Right atrium auricular region (tissue), 2 donors: Measurements from ENCODE around the gene CYP4F22. TPM values are rescaled to one million over a fixed set of nuclear protein-coding genes. Genes with fewer than 3 reads are reported as not detected.

ENCODE experiments used
- DNase-seq: peaks from one replicate; pipeline ENCODE4 v3.0.0-alpha.2; 2019; ENCODE audit warnings: low spot score
- H3K27ac ChIP-seq, 2 donors: fragments of 200-600 bp; sonication (generic); 1 replicate in 1 of 2; 2 replicates in 1 of 2; pipeline ENCODE4 v1.5.1; 2016 to 2019
- H3K27me3 ChIP-seq, 2 donors: fragments of 200-600 bp; sonication (generic); one replicate each; pipeline versions ENCODE4 v1.5.1 to v1.6.0; 2017 to 2019
- H3K36me3 ChIP-seq: fragments of 200-600 bp; sonication (generic); one replicate; pipeline ENCODE4 v1.5.1; 2016
- H3K4me1 ChIP-seq, 2 donors: fragments of 200-600 bp; sonication (generic); one replicate each; pipeline versions ENCODE4 v1.5.1 to v1.6.0; 2017 to 2019
- H3K4me3 ChIP-seq, 2 donors: fragments of 200-600 bp; sonication (generic); 1 replicate in 1 of 2; 2 replicates in 1 of 2; pipeline ENCODE4 v1.5.1; 2017 to 2019; ENCODE audit warnings: mild to moderate bottlenecking in 1 of 2, moderate library complexity in 1 of 2
- H3K9me3 ChIP-seq, 2 donors: fragments of 200-600 bp; sonication (generic); one replicate each; pipeline ENCODE4 v1.5.1; 2019
- total RNA-seq, 2 donors: library from RNA; depleted of rRNA; stranded (reverse); fragments of >200 nt; gene quantifications; one replicate each; pipeline ENCODE4 v1.1.0, GENCODE V29; 2016
- TF ChIP-seq, protein P1 (sequence below), 2 donors: fragments of 200-600 bp; sonication (generic); IDR thresholded peaks; one replicate each; pipeline ENCODE4 v1.5.1; 2019; ENCODE audit warnings: antibody characterized with exemption in 2 of 2

The CYP4F22 gene
- total RNA-seq, 2 donors from 2014 or later = not detected

DNA sequence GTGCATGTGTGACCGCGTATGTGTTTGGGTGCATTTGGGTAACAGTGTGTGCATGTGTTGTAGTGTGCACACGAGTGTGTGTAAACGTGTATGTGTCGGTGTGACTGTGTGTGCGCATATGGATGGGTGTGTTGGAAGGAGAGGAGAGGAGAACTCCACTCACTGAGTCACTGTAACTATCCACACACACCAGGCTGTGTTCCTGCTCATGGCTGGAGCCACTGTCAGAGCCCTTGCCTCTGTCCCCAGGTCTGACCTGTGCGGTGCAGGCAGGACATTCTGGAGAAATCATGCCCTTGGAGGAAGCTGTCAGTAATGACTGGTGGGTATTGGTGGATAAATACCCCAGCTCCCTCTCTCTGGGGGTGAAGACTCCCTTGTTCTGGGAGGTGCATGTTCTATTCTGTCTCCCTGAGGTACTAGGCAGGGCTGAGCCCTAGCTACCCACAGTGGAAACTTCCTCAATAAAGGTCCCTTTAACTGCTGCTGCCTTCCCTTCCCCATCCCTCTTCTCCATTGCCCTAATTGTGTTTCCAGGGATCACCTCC, 48.4 kb downstream of the CYP4F22 start:
- no peaks in the 10 kb centered on the region for H3K9me3 ChIP-seq
- H3K4me3 ChIP-seq = no peak overlapping the region
- TF ChIP-seq, protein P1, sequence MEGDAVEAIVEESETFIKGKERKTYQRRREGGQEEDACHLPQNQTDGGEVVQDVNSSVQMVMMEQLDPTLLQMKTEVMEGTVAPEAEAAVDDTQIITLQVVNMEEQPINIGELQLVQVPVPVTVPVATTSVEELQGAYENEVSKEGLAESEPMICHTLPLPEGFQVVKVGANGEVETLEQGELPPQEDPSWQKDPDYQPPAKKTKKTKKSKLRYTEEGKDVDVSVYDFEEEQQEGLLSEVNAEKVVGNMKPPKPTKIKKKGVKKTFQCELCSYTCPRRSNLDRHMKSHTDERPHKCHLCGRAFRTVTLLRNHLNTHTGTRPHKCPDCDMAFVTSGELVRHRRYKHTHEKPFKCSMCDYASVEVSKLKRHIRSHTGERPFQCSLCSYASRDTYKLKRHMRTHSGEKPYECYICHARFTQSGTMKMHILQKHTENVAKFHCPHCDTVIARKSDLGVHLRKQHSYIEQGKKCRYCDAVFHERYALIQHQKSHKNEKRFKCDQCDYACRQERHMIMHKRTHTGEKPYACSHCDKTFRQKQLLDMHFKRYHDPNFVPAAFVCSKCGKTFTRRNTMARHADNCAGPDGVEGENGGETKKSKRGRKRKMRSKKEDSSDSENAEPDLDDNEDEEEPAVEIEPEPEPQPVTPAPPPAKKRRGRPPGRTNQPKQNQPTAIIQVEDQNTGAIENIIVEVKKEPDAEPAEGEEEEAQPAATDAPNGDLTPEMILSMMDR (IDR thresholded peaks at IDR 0.05) = no peak
- peaks cover 0 to 14% of the 10 kb centered on the region in 2 donors for H3K4me1 ChIP-seq
- no peak for DNase-seq
- no peaks in the 10 kb centered on the region for H3K27me3 ChIP-seq
- no peaks in the 10 kb centered on the region for H3K36me3 ChIP-seq
- H3K27ac ChIP-seq = no peak overlapping the region

DNA sequence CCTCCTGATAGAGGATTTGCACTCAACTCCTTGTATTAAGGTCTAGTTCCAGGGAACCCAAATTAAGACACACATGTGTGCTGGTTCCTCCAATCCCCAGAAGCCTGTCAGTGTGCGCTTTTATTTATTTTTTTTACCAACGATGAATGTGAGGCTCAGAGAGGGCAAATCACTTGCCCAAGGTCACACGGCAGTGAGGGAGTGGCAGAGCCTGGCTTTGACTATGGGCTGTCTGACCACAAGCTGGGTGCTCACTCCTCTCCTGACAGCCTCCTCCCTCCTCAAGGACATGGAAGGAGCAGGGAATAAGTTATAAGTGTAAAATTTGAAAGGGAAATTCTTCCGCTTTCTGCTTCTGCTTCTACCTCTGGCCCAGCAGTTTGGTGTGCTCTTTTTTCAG, 48.9 kb downstream of the CYP4F22 start:
- Histone ChIP-seq H3K36me3 (no peaks in the 10 kb centered on the region), H3K27ac (no peak overlapping the region), H3K4me3 (no peak overlapping the region), H3K9me3 (no peaks in the 10 kb centered on the region), H3K27me3 (no peaks in the 10 kb centered on the region), H3K4me1 (peaks cover 0 to 14% of the 10 kb centered on the region in 2 donors)
- TF ChIP-seq, protein P1 (IDR thresholded peaks at IDR 0.05) = no peak
- no peak for DNase-seq

DNA sequence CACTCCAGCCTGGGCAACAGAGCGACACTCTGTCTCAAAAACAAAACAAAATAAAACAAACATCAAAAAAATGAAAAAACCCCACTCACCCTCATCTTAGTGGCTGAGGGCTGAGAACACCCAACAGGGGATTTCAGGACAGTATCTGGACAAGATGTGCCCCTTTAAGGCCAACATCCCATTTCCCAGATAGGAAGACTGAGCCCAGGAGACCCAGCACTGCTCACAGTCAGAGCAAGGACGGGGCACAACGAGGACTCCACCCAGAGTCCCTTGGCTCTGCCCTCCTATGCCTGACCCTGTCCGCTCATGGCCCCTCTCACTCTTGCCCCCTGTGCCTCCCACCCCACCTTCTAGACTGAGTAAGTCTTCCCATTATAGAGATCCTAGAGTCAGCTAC, 53.8 kb downstream of the CYP4F22 start:
- no peak overlapping the region for H3K4me3 ChIP-seq
- no peaks in the 10 kb centered on the region for H3K9me3 ChIP-seq
- TF ChIP-seq, protein P1 (IDR thresholded peaks at IDR 0.05) = no peak
- no peak overlapping the region for H3K27ac ChIP-seq
- no peaks in the 10 kb centered on the region for H3K36me3 ChIP-seq
- H3K27me3 ChIP-seq = no peaks in the 10 kb centered on the region
- no peak for DNase-seq
- no peaks in the 10 kb centered on the region for H3K4me1 ChIP-seq

DNA sequence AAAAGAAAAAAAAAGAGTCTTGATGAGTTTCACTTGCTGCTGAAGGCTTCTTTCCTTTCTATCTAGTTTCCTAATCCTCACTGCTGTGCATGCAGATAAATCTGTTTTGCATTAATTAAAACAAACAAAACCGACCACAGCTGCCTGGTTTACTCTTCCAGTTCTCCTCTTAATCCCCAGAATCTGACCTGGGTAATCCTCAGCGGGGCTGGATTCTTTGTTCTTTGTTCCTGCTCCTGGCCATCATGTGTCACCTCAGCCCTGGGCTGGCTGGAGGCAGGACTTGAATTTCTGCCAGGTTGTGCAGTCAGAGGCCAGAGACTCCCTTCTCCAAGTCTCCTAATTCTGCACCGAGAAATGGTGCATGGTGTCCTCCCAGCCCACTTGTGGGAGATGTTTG, 54.5 kb downstream of the CYP4F22 start:
- H3K27me3 ChIP-seq = no peaks in the 10 kb centered on the region
- no peak for DNase-seq
- no peak overlapping the region for H3K27ac ChIP-seq
- TF ChIP-seq, protein P1 (IDR thresholded peaks at IDR 0.05) = no peak
- H3K36me3 ChIP-seq = no peaks in the 10 kb centered on the region
- H3K4me1 ChIP-seq = no peaks in the 10 kb centered on the region
- no peak overlapping the region for H3K4me3 ChIP-seq
- H3K9me3 ChIP-seq = no peaks in the 10 kb centered on the region

DNA sequence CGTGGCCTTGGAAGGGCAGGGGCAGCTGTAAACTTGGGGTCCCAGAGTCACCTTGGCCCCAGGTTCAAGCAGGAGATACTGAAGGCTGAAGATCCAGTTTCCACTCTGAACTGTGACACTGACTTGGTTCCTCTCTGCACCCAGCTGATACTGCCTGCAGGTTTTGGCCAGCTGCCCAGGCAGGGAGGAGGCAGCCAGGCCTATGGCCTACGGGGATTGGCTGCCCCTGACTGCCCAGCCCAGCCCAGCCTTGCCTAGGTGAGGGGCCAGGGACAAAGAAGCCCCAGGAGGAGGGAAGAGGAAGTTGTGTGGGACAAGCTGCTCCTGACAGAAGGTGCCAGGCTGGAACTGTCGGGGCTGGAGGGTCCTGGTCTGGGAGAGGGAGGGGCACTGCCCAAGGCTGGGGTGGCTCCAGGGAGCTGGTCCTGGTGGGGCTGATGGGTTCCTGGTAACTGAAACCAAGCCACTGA, 55.0 kb downstream of the CYP4F22 start:
- DNase-seq = no peak
- TF ChIP-seq, protein P1 (IDR thresholded peaks at IDR 0.05) = no peak

DNA sequence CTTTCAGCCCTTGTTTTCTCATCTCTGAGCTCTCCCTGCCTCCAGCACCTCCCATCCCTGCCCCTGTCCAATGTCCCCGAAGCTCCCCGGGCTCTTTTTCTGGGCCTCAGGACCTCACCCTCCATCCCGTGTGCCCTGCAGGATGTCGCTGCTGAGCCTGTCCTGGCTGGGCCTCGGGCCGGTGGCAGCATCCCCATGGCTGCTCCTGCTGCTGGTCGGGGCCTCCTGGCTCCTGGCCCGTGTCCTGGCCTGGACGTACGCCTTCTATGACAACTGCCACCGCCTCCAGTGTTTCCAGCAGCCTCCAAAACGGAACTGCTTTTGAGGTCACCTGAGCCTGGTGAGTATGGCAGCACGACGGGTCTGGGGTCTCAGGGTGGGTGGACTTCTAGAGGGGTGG, 55.6 kb downstream of the CYP4F22 start:
- Histone ChIP-seq H3K27me3 (no peaks in the 10 kb centered on the region), H3K27ac (no peak overlapping the region), H3K9me3 (no peaks in the 10 kb centered on the region), H3K4me3 (no peak overlapping the region), H3K4me1 (no peaks in the 10 kb centered on the region), H3K36me3 (no peaks in the 10 kb centered on the region)
- TF ChIP-seq, protein P1 (IDR thresholded peaks at IDR 0.05) = no peak
- DNase-seq = no peak

More for the DNA sequence above, 55.0 kb downstream of the CYP4F22 start:
- H3K9me3 ChIP-seq = no peaks in the 10 kb centered on the region
- no peaks in the 10 kb centered on the region for H3K4me1 ChIP-seq
- no peak overlapping the region for H3K4me3 ChIP-seq
- H3K27ac ChIP-seq = no peak overlapping the region
- H3K27me3 ChIP-seq = no peaks in the 10 kb centered on the region
- no peaks in the 10 kb centered on the region for H3K36me3 ChIP-seq
